ENCODE results near the gene GLB1L2.

DNA sequence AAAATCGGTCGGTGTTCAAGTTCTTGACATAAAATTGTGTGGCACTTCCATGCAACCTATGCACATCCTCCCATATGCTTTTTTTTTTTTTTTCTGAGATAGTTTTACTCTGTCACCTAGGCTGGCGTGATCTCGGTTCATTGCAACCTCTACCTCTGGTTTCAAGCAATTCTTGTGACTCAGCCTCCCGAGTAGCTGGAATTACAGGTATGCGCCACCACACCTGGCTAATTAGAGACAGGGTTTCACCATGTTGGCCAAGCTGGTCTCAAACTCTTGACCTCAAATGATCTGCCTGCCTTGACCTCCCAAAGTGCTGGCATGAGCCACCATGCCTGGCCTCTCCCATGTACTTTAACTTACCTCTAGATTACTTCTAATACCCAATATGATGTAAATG is 40.6 kb upstream of the GLB1L2 start:
- TF ChIP-seq, protein P1, sequence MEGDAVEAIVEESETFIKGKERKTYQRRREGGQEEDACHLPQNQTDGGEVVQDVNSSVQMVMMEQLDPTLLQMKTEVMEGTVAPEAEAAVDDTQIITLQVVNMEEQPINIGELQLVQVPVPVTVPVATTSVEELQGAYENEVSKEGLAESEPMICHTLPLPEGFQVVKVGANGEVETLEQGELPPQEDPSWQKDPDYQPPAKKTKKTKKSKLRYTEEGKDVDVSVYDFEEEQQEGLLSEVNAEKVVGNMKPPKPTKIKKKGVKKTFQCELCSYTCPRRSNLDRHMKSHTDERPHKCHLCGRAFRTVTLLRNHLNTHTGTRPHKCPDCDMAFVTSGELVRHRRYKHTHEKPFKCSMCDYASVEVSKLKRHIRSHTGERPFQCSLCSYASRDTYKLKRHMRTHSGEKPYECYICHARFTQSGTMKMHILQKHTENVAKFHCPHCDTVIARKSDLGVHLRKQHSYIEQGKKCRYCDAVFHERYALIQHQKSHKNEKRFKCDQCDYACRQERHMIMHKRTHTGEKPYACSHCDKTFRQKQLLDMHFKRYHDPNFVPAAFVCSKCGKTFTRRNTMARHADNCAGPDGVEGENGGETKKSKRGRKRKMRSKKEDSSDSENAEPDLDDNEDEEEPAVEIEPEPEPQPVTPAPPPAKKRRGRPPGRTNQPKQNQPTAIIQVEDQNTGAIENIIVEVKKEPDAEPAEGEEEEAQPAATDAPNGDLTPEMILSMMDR (IDR thresholded peaks at IDR 0.05), result no peak
- TF ChIP-seq POLR2A (IDR thresholded peaks at IDR 0.05; ENCODE audit: low read depth) (no peak), EP300 (IDR thresholded peaks at IDR 0.05) (no peak), POLR2AphosphoS5 (IDR thresholded peaks at IDR 0.05) (no peak)

Measured in esophagus muscularis mucosa (tissue), 4 donors.